Peyer's patch (tissue), 4 donors: ENCODE measurements around the gene VAMP4.

Source experiments
- CTCF ChIP-seq, 6 experiments: fragments of 450-650 bp in 4 of 6; fragments of 200-600 bp in 2 of 6; sonication (generic) in 1 of 6; IDR thresholded peaks; one replicate each; pipeline ENCODE4 v1.5.1; 2017 to 2019; ENCODE audit warnings: antibody characterized with exemption in 6 of 6, mild to moderate bottlenecking in 3 of 6, moderate library complexity in 1 of 6
- POLR2A ChIP-seq, 2 donors: fragments of 450-650 bp; IDR thresholded peaks; one replicate each; pipeline ENCODE4 v1.5.1; 2017; ENCODE audit warnings: antibody characterized with exemption in 2 of 2, mild to moderate bottlenecking in 2 of 2, moderate library complexity in 2 of 2

GRCh38 chr1:171717062-171717718 is 24.7 kb downstream of the VAMP4 start:
- TF ChIP-seq CTCF (IDR thresholded peaks at IDR 0.05) = no peak
- TF ChIP-seq POLR2A (IDR thresholded peaks at IDR 0.05) = no peak
